ENCODE results near the gene HOXC11. TPM values are rescaled to one million over a fixed set of nuclear protein-coding genes. Genes with fewer than 3 reads are reported as not detected.

HOXC11 gene
- total RNA-seq, 6 experiments from 2014 or later, result 0.09 to 2.2 (median 1.8) TPM

- Mint-ChIP-seq H3K27me3 (ENCODE audit: insufficient read depth) (peaks cover 72% of the 10 kb centered on the region), H3K4me3 (peak within 1 kb of the TSS; percentile 80), H3K36me3 (ENCODE audit: low read depth) (no peaks in the 10 kb centered on the region), H3K27ac (no peak within 1 kb of the TSS; the same call in 1 of the 2 replicates), H3K9me3 (no peaks in the 10 kb centered on the region), H3K4me1 (ENCODE audit: low read depth) (no peaks in the 10 kb centered on the region; the same call in 1 of the 2 replicates)
- no peak for DNase-seq
- TF ChIP-seq, protein P1, sequence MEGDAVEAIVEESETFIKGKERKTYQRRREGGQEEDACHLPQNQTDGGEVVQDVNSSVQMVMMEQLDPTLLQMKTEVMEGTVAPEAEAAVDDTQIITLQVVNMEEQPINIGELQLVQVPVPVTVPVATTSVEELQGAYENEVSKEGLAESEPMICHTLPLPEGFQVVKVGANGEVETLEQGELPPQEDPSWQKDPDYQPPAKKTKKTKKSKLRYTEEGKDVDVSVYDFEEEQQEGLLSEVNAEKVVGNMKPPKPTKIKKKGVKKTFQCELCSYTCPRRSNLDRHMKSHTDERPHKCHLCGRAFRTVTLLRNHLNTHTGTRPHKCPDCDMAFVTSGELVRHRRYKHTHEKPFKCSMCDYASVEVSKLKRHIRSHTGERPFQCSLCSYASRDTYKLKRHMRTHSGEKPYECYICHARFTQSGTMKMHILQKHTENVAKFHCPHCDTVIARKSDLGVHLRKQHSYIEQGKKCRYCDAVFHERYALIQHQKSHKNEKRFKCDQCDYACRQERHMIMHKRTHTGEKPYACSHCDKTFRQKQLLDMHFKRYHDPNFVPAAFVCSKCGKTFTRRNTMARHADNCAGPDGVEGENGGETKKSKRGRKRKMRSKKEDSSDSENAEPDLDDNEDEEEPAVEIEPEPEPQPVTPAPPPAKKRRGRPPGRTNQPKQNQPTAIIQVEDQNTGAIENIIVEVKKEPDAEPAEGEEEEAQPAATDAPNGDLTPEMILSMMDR (IDR thresholded peaks at IDR 0.05), result no peak
These were observed 27.5 kb downstream of the HOXC11 start, which contains the start of gene HOXC9 for GRCh38 chr12:54000116-54001114. Gene HOXC9, plus strand, starts transcription at chr12:54000161. Its CDS starts 28 bp downstream, at chr12:54000189.

- H3K9me3 Mint-ChIP-seq, result no peaks in the 10 kb centered on the region
- H3K4me3 Mint-ChIP-seq, result peak overlapping the region; percentile 80; the same call in 1 of the 2 replicates
- H3K36me3 Mint-ChIP-seq (ENCODE audit: low read depth), result no peaks in the 10 kb centered on the region
- no peak overlapping the region for H3K27ac Mint-ChIP-seq
- H3K4me1 Mint-ChIP-seq (ENCODE audit: low read depth), result peaks cover 6% of the 10 kb centered on the region
- TF ChIP-seq, protein P1 (IDR thresholded peaks at IDR 0.05), result no peak
- no peak for DNase-seq
- peaks cover 74% of the 10 kb centered on the region for H3K27me3 Mint-ChIP-seq (ENCODE audit: insufficient read depth)
These were observed 28.6 kb downstream of the HOXC11 start for GRCh38 chr12:54001283-54002187.

GRCh38 chr12:54002278-54002914, 29.5 kb downstream of the HOXC11 start:
- Mint-ChIP-seq H3K27me3 (ENCODE audit: insufficient read depth) (peaks cover 72% of the 10 kb centered on the region), H3K27ac (no peak overlapping the region), H3K9me3 (no peaks in the 10 kb centered on the region), H3K36me3 (ENCODE audit: low read depth) (no peaks in the 10 kb centered on the region), H3K4me1 (ENCODE audit: low read depth) (peaks cover 6% of the 10 kb centered on the region), H3K4me3 (no peak overlapping the region)
- TF ChIP-seq, protein P1 (IDR thresholded peaks at IDR 0.05), result no peak
- no peak for DNase-seq

GRCh38 chr12:54002915-54003389, 30.0 kb downstream of the HOXC11 start:
- Mint-ChIP-seq H3K9me3 (no peaks in the 10 kb centered on the region), H3K27ac (no peak overlapping the region), H3K36me3 (ENCODE audit: low read depth) (no peaks in the 10 kb centered on the region), H3K27me3 (ENCODE audit: insufficient read depth) (peaks cover 74% of the 10 kb centered on the region), H3K4me1 (ENCODE audit: low read depth) (peaks cover 6% of the 10 kb centered on the region), H3K4me3 (no peak overlapping the region)
- no peak for DNase-seq
- TF ChIP-seq, protein P1 (IDR thresholded peaks at IDR 0.05), result no peak

DNA sequence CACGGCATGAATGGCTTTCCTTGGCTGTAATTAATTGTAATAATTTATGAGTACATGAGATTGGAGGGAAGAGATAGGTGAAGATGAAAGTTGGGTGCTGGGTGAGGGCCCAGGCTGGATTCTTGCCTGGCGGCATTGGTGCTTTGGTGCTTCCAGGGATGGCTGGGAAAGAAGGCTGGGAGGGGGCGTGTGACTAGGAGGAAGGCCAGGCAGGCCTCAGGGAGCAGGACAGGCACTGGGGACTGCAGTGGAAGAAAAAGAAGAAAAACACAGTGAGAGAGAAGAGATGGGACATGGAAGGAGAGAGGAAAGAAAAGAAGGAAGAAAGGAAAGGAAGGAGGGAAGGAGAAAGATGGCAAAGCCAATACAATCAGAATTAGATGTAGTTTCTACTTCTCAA, 30.7 kb downstream of the HOXC11 start:
- TF ChIP-seq, protein P1 (IDR thresholded peaks at IDR 0.05), result no peak
- Mint-ChIP-seq H3K9me3 (no peaks in the 10 kb centered on the region), H3K36me3 (ENCODE audit: low read depth) (no peaks in the 10 kb centered on the region), H3K27me3 (ENCODE audit: insufficient read depth) (peaks cover 73% of the 10 kb centered on the region), H3K4me1 (ENCODE audit: low read depth) (peaks cover 6% of the 10 kb centered on the region), H3K4me3 (no peak overlapping the region), H3K27ac (no peak overlapping the region)
- no peak for DNase-seq

All from HFFc6 (cell line).